T-helper 17 cell (primary cell): ENCODE results near the gene PTPN4. TPM values are rescaled to one million over a fixed set of nuclear protein-coding genes. Genes with fewer than 3 reads are reported as not detected.
A peak's percentile ranks its signal among the peaks of the same experiment; 100 is the strongest.

Source experiments
- ATAC-seq: fragments of 150-1000 bp; cut with Tn5 transposase; 2 replicates; pipeline ENCODE4 v1.10.0; 2021; ENCODE audit warnings: mild to moderate bottlenecking, moderate library complexity
- DNase-seq, 3 donors: peaks; one replicate each; pipeline versions ENCODE4 v3.0.0 to v3.0.0-alpha.2; 2020 to 2021
- H3K9me3 ChIP-seq: one replicate; pipeline ENCODE4 v1.7.0; 2013; ENCODE audit warnings: low read length, mild to moderate bottlenecking; ENCODE audit not compliant: control insufficient read depth, poor library complexity, severe bottlenecking
- H3K27ac Mint-ChIP-seq: one replicate; pipeline ENCODE4 v1.8.0; 2022; ENCODE audit warnings: mild to moderate bottlenecking, moderate library complexity, mixed read lengths
- H3K27me3 Mint-ChIP-seq: one replicate; pipeline ENCODE4 v1.8.0; 2022; ENCODE audit warnings: mixed read lengths
- H3K36me3 Mint-ChIP-seq: one replicate; pipeline ENCODE4 v1.8.0; 2022; ENCODE audit warnings: low read depth, mixed read lengths
- H3K4me1 Mint-ChIP-seq: one replicate; pipeline ENCODE4 v1.8.0; 2022; ENCODE audit warnings: mild to moderate bottlenecking, mixed read lengths
- H3K4me3 Mint-ChIP-seq: one replicate; pipeline ENCODE4 v1.8.0; 2022; ENCODE audit warnings: mild to moderate bottlenecking, moderate library complexity, mixed read lengths
- total RNA-seq, 4 donors: library from RNA in 2 of 4; stranded (reverse) in 2 of 4; gene quantifications; one replicate each; pipeline ENCODE4 v1.2.3 and lab custom pipeline; 2022 to 2026

Gene PTPN4
- total RNA-seq, 2 donors from 2014 or later: 128 to 149 TPM

GRCh38 chr2:119809339-119810048 lies 49.8 kb downstream of the PTPN4 start:
- Mint-ChIP-seq H3K4me3 (no peak overlapping the region), H3K4me1 (peaks cover 21% of the 10 kb centered on the region), H3K36me3 (no peaks in the 10 kb centered on the region), H3K27me3 (no peaks in the 10 kb centered on the region), H3K27ac (no peak overlapping the region)
- ATAC-seq: no peak
- no peak for DNase-seq
- H3K9me3 ChIP-seq: no peaks in the 10 kb centered on the region

GRCh38 chr2:119810049-119810630 lies 50.4 kb downstream of the PTPN4 start:
- Mint-ChIP-seq H3K4me3 (no peak overlapping the region), H3K36me3 (no peaks in the 10 kb centered on the region), H3K4me1 (peaks cover 21% of the 10 kb centered on the region), H3K27me3 (no peaks in the 10 kb centered on the region), H3K27ac (no peak overlapping the region)
- DNase-seq (no peak), ATAC-seq (no peak)
- H3K9me3 ChIP-seq: no peaks in the 10 kb centered on the region

GRCh38 chr2:119814216-119814615 lies 54.5 kb downstream of the PTPN4 start:
- DNase-seq (no peak), ATAC-seq (no peak)
- Mint-ChIP-seq H3K36me3 (peaks cover 4% of the 10 kb centered on the region), H3K4me3 (no peak overlapping the region), H3K4me1 (peaks cover 8% of the 10 kb centered on the region), H3K27ac (no peak overlapping the region), H3K27me3 (no peaks in the 10 kb centered on the region)
- H3K9me3 ChIP-seq: no peaks in the 10 kb centered on the region

GRCh38 chr2:119818792-119819191 lies 59.1 kb downstream of the PTPN4 start:
- H3K27me3 Mint-ChIP-seq: no peaks in the 10 kb centered on the region
- H3K4me3 Mint-ChIP-seq: no peak overlapping the region
- no peaks in the 10 kb centered on the region for H3K9me3 ChIP-seq
- ATAC-seq (no peak), DNase-seq (no peak)
- peaks cover 33% of the 10 kb centered on the region for H3K4me1 Mint-ChIP-seq
- no peak overlapping the region for H3K27ac Mint-ChIP-seq
- H3K36me3 Mint-ChIP-seq: peaks cover 10% of the 10 kb centered on the region

- no peak for ATAC-seq
- H3K4me1 Mint-ChIP-seq: peaks cover 36% of the 10 kb centered on the region
- H3K27ac Mint-ChIP-seq: peak overlapping the region; percentile 93
Measured at GRCh38 chr2:119819846-119820245, 60.1 kb downstream of the PTPN4 start.

GRCh38 chr2:119820275-119820674 lies 60.6 kb downstream of the PTPN4 start:
- Mint-ChIP-seq H3K27ac (peak overlapping the region; percentile 93), H3K4me1 (peaks cover 36% of the 10 kb centered on the region), H3K4me3 (no peak overlapping the region), H3K27me3 (no peaks in the 10 kb centered on the region), H3K36me3 (peaks cover 10% of the 10 kb centered on the region)
- H3K9me3 ChIP-seq: no peaks in the 10 kb centered on the region
- ATAC-seq (no peak), DNase-seq (no peak)

More at GRCh38 chr2:119819846-119820245, 60.1 kb downstream of the PTPN4 start:
- no peaks in the 10 kb centered on the region for H3K9me3 ChIP-seq
- no peak for DNase-seq
- Mint-ChIP-seq H3K4me3 (no peak overlapping the region), H3K36me3 (peaks cover 10% of the 10 kb centered on the region), H3K27me3 (no peaks in the 10 kb centered on the region)

GRCh38 chr2:119821266-119821665 lies 61.5 kb downstream of the PTPN4 start:
- Mint-ChIP-seq H3K27me3 (no peaks in the 10 kb centered on the region), H3K4me1 (peaks cover 36% of the 10 kb centered on the region), H3K27ac (peak overlapping the region; percentile 93), H3K36me3 (peaks cover 10% of the 10 kb centered on the region), H3K4me3 (no peak overlapping the region)
- no peak for DNase-seq
- no peaks in the 10 kb centered on the region for H3K9me3 ChIP-seq
- no peak for ATAC-seq

GRCh38 chr2:119823734-119824334 lies 64.1 kb downstream of the PTPN4 start:
- Mint-ChIP-seq H3K36me3 (peaks cover 6% of the 10 kb centered on the region), H3K27ac (peak overlapping the region; percentile 93), H3K4me1 (peaks cover 40% of the 10 kb centered on the region), H3K27me3 (no peaks in the 10 kb centered on the region), H3K4me3 (no peak overlapping the region)
- no peak for DNase-seq
- no peaks in the 10 kb centered on the region for H3K9me3 ChIP-seq
- peak; percentile 65 for ATAC-seq

- Mint-ChIP-seq H3K4me3 (no peak overlapping the region), H3K36me3 (no peaks in the 10 kb centered on the region), H3K27ac (peak overlapping the region; percentile 93), H3K4me1 (peaks cover 34% of the 10 kb centered on the region), H3K27me3 (no peaks in the 10 kb centered on the region)
- ATAC-seq (peak; percentile 80), DNase-seq (peak in 1 of 3 donors; percentile 40)
- H3K9me3 ChIP-seq: no peaks in the 10 kb centered on the region
Measured at GRCh38 chr2:119826370-119826961, 66.7 kb downstream of the PTPN4 start.

- H3K9me3 ChIP-seq: no peaks in the 10 kb centered on the region
- peak; percentile 51 for ATAC-seq
- DNase-seq: no peak
- H3K4me1 Mint-ChIP-seq: peaks cover 26% of the 10 kb centered on the region
- H3K27ac Mint-ChIP-seq: no peak overlapping the region
- no peaks in the 10 kb centered on the region for H3K27me3 Mint-ChIP-seq
- H3K36me3 Mint-ChIP-seq: no peaks in the 10 kb centered on the region
- no peak overlapping the region for H3K4me3 Mint-ChIP-seq
Measured at GRCh38 chr2:119827866-119828507, 68.3 kb downstream of the PTPN4 start.

- H3K4me3 Mint-ChIP-seq: no peak overlapping the region
- H3K36me3 Mint-ChIP-seq: no peaks in the 10 kb centered on the region
- ATAC-seq (no peak), DNase-seq (no peak)
- H3K9me3 ChIP-seq: no peaks in the 10 kb centered on the region
- H3K27me3 Mint-ChIP-seq: no peaks in the 10 kb centered on the region
- H3K4me1 Mint-ChIP-seq: peaks cover 45% of the 10 kb centered on the region
- H3K27ac Mint-ChIP-seq: no peak overlapping the region
Measured at GRCh38 chr2:119836455-119837142, 76.9 kb downstream of the PTPN4 start.

GRCh38 chr2:119837350-119837749 lies 77.6 kb downstream of the PTPN4 start:
- peak overlapping the region; percentile 61 for H3K27ac Mint-ChIP-seq
- DNase-seq: no peak
- no peak for ATAC-seq
- peaks cover 51% of the 10 kb centered on the region for H3K4me1 Mint-ChIP-seq
- no peaks in the 10 kb centered on the region for H3K9me3 ChIP-seq
- H3K27me3 Mint-ChIP-seq: no peaks in the 10 kb centered on the region
- H3K36me3 Mint-ChIP-seq: no peaks in the 10 kb centered on the region
- H3K4me3 Mint-ChIP-seq: no peak overlapping the region
